ENCODE data around the gene ZNF502.

ZNF502 gene

GRCh38 chr3:44680921-44681455, 31.5 kb upstream of the ZNF502 start:
- no peaks in the 10 kb centered on the region for H3K9me3 ChIP-seq (ENCODE audit: insufficient read depth, low read length, severe bottlenecking)
- no peak overlapping the region for H2AFZ ChIP-seq (ENCODE audit: low read depth, low read length)
- no peak overlapping the region for H3K27ac ChIP-seq (ENCODE audit: low read length)
- H3K4me1 ChIP-seq (ENCODE audit: insufficient read depth, low read length), result peaks cover 13% of the 10 kb centered on the region
- no peak for TF ChIP-seq EZH2 (IDR thresholded peaks at IDR 0.05; ENCODE audit: borderline replicate concordance, low read depth, low read length, severe bottlenecking)
- no peak for TF ChIP-seq CTCF (IDR thresholded peaks at IDR 0.05; ENCODE audit: borderline replicate concordance, extremely low read depth, low read length, poor library complexity, severe bottlenecking)
- DNase-seq (no peak), ATAC-seq (ENCODE audit: insufficient read depth, low read depth) (no peak)
- no peak overlapping the region for H3K4me2 ChIP-seq (ENCODE audit: insufficient read depth, low read length)
- no peaks in the 10 kb centered on the region for H3K79me2 ChIP-seq (ENCODE audit: insufficient read depth, low read length)
- H3K27me3 ChIP-seq (ENCODE audit: insufficient read depth, low read length, poor library complexity), result peaks cover 6% of the 10 kb centered on the region
- H3K36me3 ChIP-seq (ENCODE audit: insufficient read depth, low read length), result no peaks in the 10 kb centered on the region
- no peak overlapping the region for H3K4me3 ChIP-seq (ENCODE audit: low read depth in 1 of 2, low read length in 2 of 2)
- H4K20me1 ChIP-seq (ENCODE audit: insufficient read depth, low read length), result no peaks in the 10 kb centered on the region
- no peak overlapping the region for H3K9ac ChIP-seq (ENCODE audit: low read depth, low read length)

- ATAC-seq (ENCODE audit: insufficient read depth, low read depth), result no peak
- DNase-seq, result no peak
- Histone ChIP-seq H3K79me2 (ENCODE audit: insufficient read depth, low read length) (no peaks in the 10 kb centered on the region), H3K9ac (ENCODE audit: low read depth, low read length) (no peak overlapping the region), H2AFZ (ENCODE audit: low read depth, low read length) (no peak overlapping the region), H3K27me3 (ENCODE audit: insufficient read depth, low read length, poor library complexity) (peaks cover 9% of the 10 kb centered on the region), H3K36me3 (ENCODE audit: insufficient read depth, low read length) (no peaks in the 10 kb centered on the region), H3K4me1 (ENCODE audit: insufficient read depth, low read length) (peaks cover 14% of the 10 kb centered on the region), H4K20me1 (ENCODE audit: insufficient read depth, low read length) (no peaks in the 10 kb centered on the region), H3K27ac (ENCODE audit: low read length) (no peak overlapping the region), H3K4me3 (ENCODE audit: low read depth in 1 of 2, low read length in 2 of 2) (no peak overlapping the region), H3K9me3 (ENCODE audit: insufficient read depth, low read length, severe bottlenecking) (peaks cover 10% of the 10 kb centered on the region), H3K4me2 (ENCODE audit: insufficient read depth, low read length) (no peak overlapping the region)
- no peak for TF ChIP-seq CTCF (IDR thresholded peaks at IDR 0.05; ENCODE audit: borderline replicate concordance, extremely low read depth, low read length, poor library complexity, severe bottlenecking)
- TF ChIP-seq EZH2 (IDR thresholded peaks at IDR 0.05; ENCODE audit: borderline replicate concordance, low read depth, low read length, severe bottlenecking), result no peak
These were observed 30.1 kb upstream of the ZNF502 start for GRCh38 chr3:44682182-44682896.

- peak overlapping the region; percentile 51 for H3K9ac ChIP-seq (ENCODE audit: low read depth, low read length)
- H3K27ac ChIP-seq (ENCODE audit: low read length), result no peak overlapping the region
- no peaks in the 10 kb centered on the region for H4K20me1 ChIP-seq (ENCODE audit: insufficient read depth, low read length)
- no peaks in the 10 kb centered on the region for H3K36me3 ChIP-seq (ENCODE audit: insufficient read depth, low read length)
- peak overlapping the region; percentile 68 for H2AFZ ChIP-seq (ENCODE audit: low read depth, low read length)
- H3K27me3 ChIP-seq (ENCODE audit: insufficient read depth, low read length, poor library complexity), result peaks cover 9% of the 10 kb centered on the region
- H3K79me2 ChIP-seq (ENCODE audit: insufficient read depth, low read length), result no peaks in the 10 kb centered on the region
- H3K4me3 ChIP-seq (ENCODE audit: low read depth in 1 of 2, low read length in 2 of 2), result peak overlapping the region; percentile 12 to 60; a peak in 3 of 4 replicates
- peaks cover 10% of the 10 kb centered on the region for H3K9me3 ChIP-seq (ENCODE audit: insufficient read depth, low read length, severe bottlenecking)
- peak; percentile 81 for DNase-seq
- peak; percentile 99 for ATAC-seq (ENCODE audit: insufficient read depth, low read depth)
- H3K4me2 ChIP-seq (ENCODE audit: insufficient read depth, low read length), result peak overlapping the region; percentile 56
- H3K4me1 ChIP-seq (ENCODE audit: insufficient read depth, low read length), result peaks cover 14% of the 10 kb centered on the region
- TF ChIP-seq CTCF (IDR thresholded peaks at IDR 0.05; ENCODE audit: borderline replicate concordance, extremely low read depth, low read length, poor library complexity, severe bottlenecking), result no peak
- peak; percentile 79 for TF ChIP-seq EZH2 (IDR thresholded peaks at IDR 0.05; ENCODE audit: borderline replicate concordance, low read depth, low read length, severe bottlenecking)
These were observed 27.2 kb upstream of the ZNF502 start for GRCh38 chr3:44685128-44685800.

Measured in DND-41 (cell line).